GM21447 (cell line): Measurements from ENCODE around the gene SNX5.
"Not testable (repeated sequence)": the region's sequence is repeated elsewhere in the genome, so short reads cannot be mapped to it uniquely, and the experiment has no call there.

ENCODE experiments used
- ATAC-seq: cut with Tn5 transposase; IDR thresholded peaks from one replicate; pipeline ENCODE4 v1.9.1; 2021; ENCODE audit not compliant: unreplicated experiment

The SNX5 gene

DNA sequence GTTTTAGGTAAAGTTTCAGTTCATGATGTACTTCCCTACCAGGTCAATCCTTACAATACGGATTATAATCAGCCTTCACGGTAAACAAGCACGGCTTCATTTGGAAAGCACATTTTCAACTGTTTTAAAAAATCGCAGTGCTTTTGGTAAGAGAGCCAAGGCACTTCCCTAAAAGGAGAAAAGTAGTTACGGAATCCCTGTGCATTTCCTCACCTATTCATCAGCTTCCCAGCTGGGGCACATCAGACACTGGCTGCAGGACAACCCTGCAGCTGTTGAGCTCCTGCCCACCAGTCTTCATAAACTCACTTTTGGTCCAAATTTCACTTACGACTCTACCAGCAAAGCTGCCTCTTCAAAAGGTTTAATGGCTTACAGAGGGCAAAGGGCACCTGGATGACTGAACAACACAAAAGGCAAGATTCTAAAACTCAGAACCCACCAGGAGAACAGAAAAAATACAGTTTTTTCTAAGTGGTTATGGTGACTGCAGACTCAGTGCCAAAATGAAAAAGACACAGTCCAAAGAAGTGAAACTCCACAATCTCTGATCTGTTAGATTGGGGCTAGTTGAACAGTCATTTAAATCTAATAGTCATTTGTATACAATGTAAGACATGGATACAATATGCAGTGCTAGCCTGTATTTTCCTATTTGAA lies 7.5 kb downstream of the SNX5 start:
- no peak for ATAC-seq

- ATAC-seq, result not testable (repeated sequence)
These were observed 8.2 kb downstream of the SNX5 start for GRCh38 chr20:17960400-17960885.

DNA sequence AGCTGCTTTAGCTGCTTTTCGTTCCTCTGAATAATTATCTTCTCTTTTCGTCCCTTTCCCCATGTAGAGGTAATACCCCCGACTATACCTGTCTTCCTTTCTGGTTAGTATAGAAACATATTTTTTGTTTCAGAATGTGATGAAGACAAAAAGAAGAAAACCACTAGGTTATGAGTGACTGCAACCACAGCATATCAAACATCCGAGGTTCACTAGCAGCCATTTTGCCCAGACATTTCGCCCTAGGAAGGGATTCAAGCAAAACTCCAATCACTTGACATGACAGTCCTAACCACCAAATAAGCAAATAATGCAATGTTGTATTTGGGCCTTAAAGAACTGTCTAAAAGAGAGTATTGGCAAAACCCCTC lies 9.4 kb downstream of the SNX5 start:
- peak; percentile 24 for ATAC-seq

GRCh38 chr20:17958373-17959256 lies 10.0 kb downstream of the SNX5 start:
- no peak for ATAC-seq

DNA sequence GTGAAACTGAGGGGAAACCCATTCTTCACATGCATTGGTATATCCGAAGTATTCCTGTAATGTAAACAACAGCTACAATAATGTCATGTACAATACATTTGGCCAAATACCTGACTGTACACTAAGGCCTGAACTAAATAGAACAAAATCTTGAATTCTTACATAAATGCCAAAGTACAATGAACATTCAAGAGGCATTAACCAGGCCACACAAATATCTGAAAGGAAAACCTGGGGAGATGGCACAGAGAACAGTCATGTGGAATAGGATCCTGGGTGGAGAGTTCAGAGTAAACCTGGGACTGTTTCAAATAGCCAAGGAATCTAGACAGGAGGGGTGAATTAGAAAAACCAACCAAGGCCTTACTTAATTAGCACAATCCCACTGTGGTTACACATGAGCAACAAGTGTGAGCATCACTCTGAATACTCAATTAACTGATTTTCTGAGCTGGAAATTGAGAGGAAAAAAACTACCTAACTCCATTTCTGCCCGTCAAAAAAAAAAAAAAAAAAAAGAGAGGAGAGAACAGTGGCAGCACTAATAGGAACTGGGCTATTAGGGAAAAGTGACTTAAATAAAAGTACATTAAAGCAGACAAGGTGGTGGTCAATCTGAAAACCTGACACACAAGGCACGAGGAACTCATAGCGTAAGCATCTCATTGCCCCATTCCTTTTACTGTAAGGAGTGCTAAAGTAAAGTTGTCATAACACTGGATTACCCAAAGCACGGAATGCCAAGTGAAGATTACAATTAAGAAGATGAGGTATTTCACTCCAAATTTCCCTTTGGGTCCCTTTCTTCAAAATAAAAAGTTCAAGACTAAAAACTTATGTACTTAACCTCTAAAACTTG lies 10.9 kb downstream of the SNX5 start:
- no peak for ATAC-seq

GRCh38 chr20:17956099-17956685 lies 12.4 kb downstream of the SNX5 start:
- ATAC-seq, result no peak

DNA sequence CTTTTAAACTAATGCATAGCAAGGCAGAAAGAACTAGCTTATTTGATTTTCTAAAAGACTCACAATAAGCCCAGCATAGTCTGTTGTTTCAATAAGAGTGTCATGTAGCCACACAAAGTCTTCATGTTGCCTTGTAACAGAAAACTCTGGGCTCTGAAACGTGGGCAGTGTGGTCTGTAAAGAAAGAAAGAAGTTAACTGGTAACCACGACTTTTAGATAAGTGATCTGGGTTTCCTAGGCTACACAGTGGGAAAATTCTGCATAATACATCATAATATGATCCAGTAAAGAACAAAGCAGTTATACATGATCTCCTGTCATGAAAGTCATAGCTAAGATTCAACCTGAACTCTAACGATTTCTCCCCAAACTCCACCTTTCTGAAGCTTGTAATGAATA lies 13.3 kb downstream of the SNX5 start:
- ATAC-seq, result no peak

- ATAC-seq, result no peak
These were observed 14.7 kb downstream of the SNX5 start for GRCh38 chr20:17953935-17954334.

DNA sequence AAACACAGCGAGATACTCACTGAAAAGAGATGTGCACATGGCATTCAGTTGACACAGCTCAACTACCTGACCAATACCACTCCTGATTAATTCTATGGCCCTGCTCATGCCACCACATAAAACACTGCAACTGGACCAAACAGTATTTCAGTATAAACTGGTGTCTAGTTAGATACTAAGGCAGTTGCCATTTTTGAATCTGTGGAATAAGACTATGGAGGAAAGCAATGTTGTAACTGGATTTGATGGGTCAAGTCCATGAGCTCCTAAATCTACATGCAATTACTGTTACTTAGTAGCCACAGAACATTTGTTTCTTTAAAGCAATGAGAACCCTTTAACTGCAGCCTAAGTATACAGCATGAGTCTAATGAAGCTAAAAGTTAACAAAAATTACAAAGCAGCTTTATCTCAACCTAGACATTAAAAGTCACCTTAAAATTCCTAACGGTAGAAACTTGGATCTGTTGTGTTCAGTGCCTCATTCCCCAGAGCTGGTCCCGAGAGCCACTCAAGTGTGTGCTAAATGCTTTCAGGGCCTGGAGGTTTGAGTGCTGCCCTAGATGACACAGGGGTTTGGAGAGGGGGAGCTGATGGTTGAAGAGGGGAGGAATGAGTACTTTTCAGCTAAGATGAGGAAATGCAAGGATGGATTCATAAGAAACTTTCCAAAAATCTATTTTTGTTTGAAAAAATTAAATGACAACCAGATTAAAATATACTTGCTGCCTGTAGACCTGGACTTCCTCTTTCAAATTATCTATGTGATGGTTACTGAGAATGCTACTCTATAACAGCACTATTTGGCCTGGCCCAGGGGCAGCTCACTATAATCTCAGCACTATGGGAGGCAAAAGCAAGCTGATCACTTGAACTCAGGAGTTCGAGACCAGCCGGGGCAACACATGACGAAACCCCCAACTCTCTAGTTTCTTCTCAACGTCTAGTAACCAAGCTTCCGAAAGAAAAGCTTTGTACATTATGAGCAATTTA lies 15.6 kb downstream of the SNX5 start:
- no peak for ATAC-seq

- ATAC-seq, result no peak
These were observed 17.3 kb downstream of the SNX5 start for GRCh38 chr20:17951323-17951722.

GRCh38 chr20:17950670-17951069 lies 17.9 kb downstream of the SNX5 start:
- ATAC-seq, result no peak

DNA sequence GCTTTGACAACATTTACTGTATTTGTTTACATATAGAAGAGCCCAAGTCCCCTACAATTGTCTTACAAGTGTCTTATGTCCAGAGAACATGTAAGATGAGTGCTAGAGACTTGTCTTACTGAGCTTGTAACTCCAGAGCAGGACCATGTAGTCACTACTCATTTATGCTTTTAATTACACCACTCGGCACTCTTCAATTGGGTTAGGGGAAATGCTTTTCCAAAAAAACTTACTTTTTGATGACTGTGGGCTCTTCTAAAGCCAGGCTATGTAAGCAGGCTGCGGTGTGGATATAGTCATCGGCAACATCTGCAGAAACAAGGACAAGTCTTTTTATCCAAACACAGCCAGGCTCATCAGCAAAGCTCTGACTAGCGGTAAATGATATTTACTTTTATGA lies 18.7 kb downstream of the SNX5 start:
- no peak for ATAC-seq

DNA sequence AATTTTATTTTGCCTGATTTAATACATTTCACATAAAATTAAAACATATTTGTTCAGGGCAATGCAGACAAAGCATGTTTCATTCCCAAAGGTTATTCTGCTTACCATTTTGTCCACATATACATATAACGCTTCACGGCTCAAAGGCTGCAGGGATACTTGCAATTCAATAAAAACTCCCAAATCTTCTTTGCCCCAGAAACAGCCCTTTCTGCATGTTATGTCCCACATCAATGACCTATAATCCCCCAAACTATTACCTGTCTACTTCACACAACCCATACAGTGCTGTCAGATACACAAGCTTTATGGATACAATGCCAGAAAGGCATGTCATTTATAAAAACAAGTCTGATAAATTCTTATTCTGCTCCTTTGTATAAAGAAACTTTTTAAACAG lies 20.2 kb downstream of the SNX5 start:
- ATAC-seq, result no peak

GRCh38 chr20:17947474-17947815 lies 21.1 kb downstream of the SNX5 start:
- no peak for ATAC-seq

GRCh38 chr20:17946572-17947473 lies 21.8 kb downstream of the SNX5 start:
- no peak for ATAC-seq

- ATAC-seq, result no peak
These were observed 22.6 kb downstream of the SNX5 start for GRCh38 chr20:17946040-17946439.

GRCh38 chr20:17944854-17945474 lies 23.6 kb downstream of the SNX5 start:
- ATAC-seq, result no peak

DNA sequence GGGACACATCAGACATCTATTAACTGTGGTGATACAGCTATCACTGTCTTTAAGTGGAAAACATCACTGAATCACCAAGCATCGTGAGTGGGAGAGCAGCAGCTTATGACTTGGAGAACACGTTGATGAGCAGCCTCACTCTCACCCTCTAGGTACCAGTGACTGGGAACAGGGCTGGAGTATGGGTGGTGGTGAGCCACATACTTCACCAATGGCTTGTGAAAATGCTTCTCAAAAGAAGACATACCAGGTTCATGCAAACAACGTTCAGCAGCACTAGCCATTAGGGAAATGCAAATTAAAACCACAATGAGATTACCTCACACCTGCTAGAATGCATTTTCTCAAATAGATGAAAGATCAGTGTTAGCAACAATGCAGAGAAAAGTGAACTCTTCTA lies 25.3 kb downstream of the SNX5 start:
- peak; percentile 61 for ATAC-seq

DNA sequence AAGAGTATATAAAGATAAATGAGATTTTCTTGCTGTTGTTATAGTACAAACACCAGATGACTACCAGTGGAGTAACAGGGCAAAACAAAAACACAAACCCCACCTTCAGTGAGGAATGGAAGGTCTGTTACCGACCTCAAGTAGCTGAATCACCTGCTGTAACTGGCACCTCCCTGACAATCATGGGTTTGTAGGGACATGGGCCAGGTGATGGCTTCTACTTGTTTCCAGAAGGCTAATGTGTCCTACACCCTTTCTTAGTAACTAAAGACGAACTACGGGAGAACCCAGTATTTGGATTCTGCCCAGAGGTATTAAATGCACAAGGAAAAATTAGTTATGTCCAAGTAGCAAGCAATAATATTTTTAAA lies 26.8 kb downstream of the SNX5 start:
- no peak for ATAC-seq
